Kidney (tissue), 14 donors: ENCODE results near the gene ANKLE2. TPM values are rescaled to one million over a fixed set of nuclear protein-coding genes. Genes with fewer than 3 reads are reported as not detected.

ENCODE experiments used
- DNase-seq, 5 donors: peaks; one replicate each; pipeline ENCODE4 v3.0.0-alpha.2; 2013 to 2020
- FAIRE-seq: peaks from 2 replicates; lab custom pipeline; 2012; peaks lifted over from hg19 to GRCh38; lab: Jason Lieb, UNC
- H3K27ac ChIP-seq, 2 donors: one replicate each; pipeline ENCODE4 v1.7.0; 2013; ENCODE audit warnings: low read depth in 2 of 2, low read length in 2 of 2, inconsistent platforms in 1 of 2
- H3K27me3 ChIP-seq: one replicate; pipeline ENCODE4 v1.7.1; 2013; ENCODE audit warnings: low read length, inconsistent platforms; ENCODE audit not compliant: control insufficient read depth, insufficient read depth
- H3K36me3 ChIP-seq, 3 donors: one replicate each; pipeline versions ENCODE4 v1.7.0 to v1.7.1; 2013; ENCODE audit warnings: low read length in 3 of 3, control low read depth in 1 of 3, inconsistent platforms in 1 of 3; ENCODE audit not compliant: insufficient read depth in 3 of 3, control insufficient read depth in 2 of 3
- H3K4me1 ChIP-seq, 3 donors: one replicate each; pipeline versions ENCODE4 v1.7.0 to v1.7.1; 2013; ENCODE audit warnings: low read length in 3 of 3, inconsistent platforms in 1 of 3, low read depth in 1 of 3; ENCODE audit not compliant: control insufficient read depth in 2 of 3, insufficient read depth in 2 of 3
- H3K4me3 ChIP-seq, 3 donors: one replicate each; pipeline versions ENCODE4 v1.7.0 to v1.8.1; 2013; ENCODE audit warnings: low read length in 3 of 3, control low read depth in 1 of 3, inconsistent platforms in 1 of 3
- H3K9ac ChIP-seq, 3 donors: one replicate each; pipeline versions ENCODE4 v1.7.0 to v1.7.1; 2013; ENCODE audit warnings: low read length in 3 of 3, control low read depth in 1 of 3, inconsistent platforms in 1 of 3
- H3K9me3 ChIP-seq, 3 donors: one replicate each; pipeline versions ENCODE4 v1.7.0 to v1.7.1; 2013; ENCODE audit warnings: low read length in 3 of 3, control low read depth in 1 of 3, inconsistent platforms in 1 of 3; ENCODE audit not compliant: control insufficient read depth in 2 of 3, insufficient read depth in 1 of 3
- intact Hi-C: fragments of 100-400 bp; cut with DNase I; formaldehyde crosslinking; loops from one replicate; pipeline ENCODE4 v1.11.1; 2022
- polyA plus RNA-seq: library from polyadenylated mRNA; stranded (reverse); fragments of 350-450 nt; fragmentation: Illumina TruSeq; extraction: RNeasy Lipid Tissue Mini Kit (QIAGEN cat#74804); gene quantifications from one replicate; pipeline ENCODE4 v1.2.3, GENCODE V29; 2014; ENCODE audit warnings: low read depth, low replicate concordance; ENCODE audit not compliant: insufficient read depth
- total RNA-seq: library from RNA; stranded (reverse); fragmentation: NEBNext Ultra II Directional; extraction: Animal tissue kit (Norgen Biotek cat#: 25700); gene quantifications from one replicate; pipeline ENCODE4 v1.2.1, GENCODE V29; 2021
- TF ChIP-seq, protein P1 (sequence below): IDR thresholded peaks from 3 replicates; pipeline ENCODE4 v1.5.1; 2012; ENCODE audit warnings: mild to moderate bottlenecking, moderate library complexity, borderline replicate concordance; ENCODE audit not compliant: insufficient read depth; ENCODE audit errors: extremely low read depth
- donor health status: control.
- donor health status: control.
- donor health status: control.
- donor health status: control.
- donor health status: control.
- donor health status: DM: yes; HTN: yes; CAD: no.
- donor health status: Normal renal cell carcinoma (clear cell type).

Gene ANKLE2
- total and polyA plus RNA-seq, 2 donors from 2014 or later, result 14.6 to 57.3 TPM

DNA sequence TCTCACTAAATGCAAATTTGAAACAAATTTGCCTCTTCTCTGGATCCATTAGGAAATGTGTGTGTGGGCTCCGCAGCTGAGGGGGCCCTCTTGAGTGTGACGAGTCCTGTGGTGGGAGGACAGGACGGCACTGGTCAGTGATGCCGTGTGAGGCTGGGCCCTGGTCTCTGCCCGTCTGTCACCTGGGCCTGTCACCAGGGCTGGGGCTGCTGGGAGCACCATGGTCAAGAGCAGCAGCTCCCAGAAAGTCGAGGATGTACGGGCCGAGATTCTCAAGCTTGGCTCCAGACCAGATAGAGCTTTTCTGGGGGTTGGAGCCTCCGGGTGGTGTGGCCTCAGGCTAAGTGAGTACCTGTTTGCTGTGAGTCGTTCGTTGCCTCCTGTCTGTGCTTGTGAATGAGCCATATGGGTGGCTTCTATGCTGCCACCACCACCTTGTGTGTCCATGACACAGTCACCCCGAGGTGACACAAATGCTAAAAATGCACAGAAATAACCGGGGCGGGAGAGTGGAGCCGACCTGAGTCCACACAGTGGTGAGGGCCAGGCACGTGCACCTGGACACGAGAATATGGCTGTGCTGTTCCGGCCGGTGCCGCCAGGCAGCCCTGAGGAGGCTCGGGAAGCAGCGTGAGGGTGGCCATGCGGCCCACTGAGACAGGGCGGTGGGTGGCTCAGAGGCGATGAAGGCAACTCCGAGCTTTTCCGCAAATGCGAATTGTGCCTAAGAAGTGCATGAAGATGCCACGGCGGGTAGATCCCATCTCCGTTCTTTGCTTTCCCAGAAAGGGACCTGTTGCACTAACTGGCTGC lies 42.3 kb downstream of the ANKLE2 start:
- no peak overlapping the region for H3K9ac ChIP-seq
- no peak overlapping the region for H3K27ac ChIP-seq
- FAIRE-seq, result no peak
- peaks cover 0 to 19% (median 4%) of the 10 kb centered on the region in 3 donors for H3K36me3 ChIP-seq
- H3K9me3 ChIP-seq, result no peaks in the 10 kb centered on the region
- H3K4me3 ChIP-seq, result no peak overlapping the region
- H3K4me1 ChIP-seq, result no peaks in the 10 kb centered on the region
- no peaks in the 10 kb centered on the region for H3K27me3 ChIP-seq
- DNase-seq, result no peak
- intact Hi-C loops, result no loop called here
- TF ChIP-seq, protein P1, sequence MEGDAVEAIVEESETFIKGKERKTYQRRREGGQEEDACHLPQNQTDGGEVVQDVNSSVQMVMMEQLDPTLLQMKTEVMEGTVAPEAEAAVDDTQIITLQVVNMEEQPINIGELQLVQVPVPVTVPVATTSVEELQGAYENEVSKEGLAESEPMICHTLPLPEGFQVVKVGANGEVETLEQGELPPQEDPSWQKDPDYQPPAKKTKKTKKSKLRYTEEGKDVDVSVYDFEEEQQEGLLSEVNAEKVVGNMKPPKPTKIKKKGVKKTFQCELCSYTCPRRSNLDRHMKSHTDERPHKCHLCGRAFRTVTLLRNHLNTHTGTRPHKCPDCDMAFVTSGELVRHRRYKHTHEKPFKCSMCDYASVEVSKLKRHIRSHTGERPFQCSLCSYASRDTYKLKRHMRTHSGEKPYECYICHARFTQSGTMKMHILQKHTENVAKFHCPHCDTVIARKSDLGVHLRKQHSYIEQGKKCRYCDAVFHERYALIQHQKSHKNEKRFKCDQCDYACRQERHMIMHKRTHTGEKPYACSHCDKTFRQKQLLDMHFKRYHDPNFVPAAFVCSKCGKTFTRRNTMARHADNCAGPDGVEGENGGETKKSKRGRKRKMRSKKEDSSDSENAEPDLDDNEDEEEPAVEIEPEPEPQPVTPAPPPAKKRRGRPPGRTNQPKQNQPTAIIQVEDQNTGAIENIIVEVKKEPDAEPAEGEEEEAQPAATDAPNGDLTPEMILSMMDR, result no peak

DNA sequence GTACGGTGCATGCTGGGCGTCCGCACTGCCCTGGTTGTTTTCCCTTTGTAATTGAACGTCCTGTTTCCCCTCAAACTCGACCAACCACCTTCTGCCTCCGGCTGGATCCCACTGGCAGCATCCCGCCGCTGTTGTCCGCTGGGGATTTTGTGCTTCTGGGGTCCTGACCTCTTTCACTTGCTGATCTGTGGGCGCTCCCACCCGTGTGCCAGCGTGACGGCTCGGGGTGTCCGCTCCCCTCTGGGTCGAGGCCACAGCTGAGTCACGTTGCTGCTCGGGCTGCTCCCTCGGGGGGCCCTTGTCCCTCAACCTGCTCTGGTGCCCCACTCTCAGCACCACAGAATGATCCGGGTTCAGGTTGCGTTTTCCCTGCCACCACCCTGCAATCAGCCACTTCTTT lies 43.0 kb downstream of the ANKLE2 start:
- Histone ChIP-seq H3K27me3 (no peaks in the 10 kb centered on the region), H3K27ac (no peak overlapping the region), H3K9me3 (no peaks in the 10 kb centered on the region), H3K9ac (no peak overlapping the region), H3K4me3 (no peak overlapping the region), H3K36me3 (peaks cover 0 to 12% (median 4%) of the 10 kb centered on the region in 3 donors), H3K4me1 (no peaks in the 10 kb centered on the region)
- FAIRE-seq (no peak), DNase-seq (no peak)
- TF ChIP-seq, protein P1, result no peak
- intact Hi-C loops, result no loop called here

DNA sequence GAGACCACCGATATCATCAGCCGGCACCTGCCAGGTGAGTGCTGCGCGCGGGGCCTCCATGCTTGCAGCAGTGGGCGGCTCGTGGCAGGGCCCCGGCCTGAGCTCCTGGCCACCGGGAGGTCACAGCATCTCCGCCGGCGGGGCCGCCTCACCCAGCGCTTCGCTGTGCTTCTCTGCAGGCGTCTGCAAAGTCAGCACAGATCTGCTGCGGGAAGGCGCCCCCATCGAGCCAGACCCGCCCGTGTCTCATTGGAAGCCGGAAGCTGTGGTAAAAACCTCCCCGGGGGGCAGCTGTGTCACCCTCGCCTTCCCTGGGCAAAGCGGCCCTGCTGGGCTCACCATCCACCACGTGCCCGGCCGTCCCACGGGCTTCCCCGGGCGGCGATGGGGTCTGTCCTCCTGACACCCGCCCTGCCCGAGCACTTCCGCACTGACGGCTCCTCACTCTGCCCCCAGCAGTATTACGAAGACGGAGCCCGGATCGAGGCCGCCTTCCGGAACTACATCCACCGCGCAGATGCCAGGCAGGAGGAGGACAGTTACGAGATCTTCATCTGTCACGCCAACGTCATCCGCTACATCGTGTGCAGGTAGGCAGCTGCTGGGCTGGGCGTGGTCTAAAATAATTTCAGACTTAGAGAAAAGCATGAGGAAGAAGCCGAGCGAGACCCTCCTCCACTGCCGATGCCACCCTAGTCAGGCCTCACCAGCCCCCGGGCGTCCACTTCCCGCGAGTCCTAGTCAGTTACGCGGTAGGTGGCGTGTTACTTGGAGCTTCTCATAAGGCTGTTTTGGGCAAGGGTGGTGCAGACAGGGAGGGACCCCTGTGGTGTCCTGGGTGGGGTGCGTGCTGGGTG lies 43.9 kb downstream of the ANKLE2 start:
- Histone ChIP-seq H3K9me3 (no peaks in the 10 kb centered on the region), H3K4me1 (no peaks in the 10 kb centered on the region), H3K9ac (no peak overlapping the region), H3K36me3 (peaks cover 0 to 8% (median 4%) of the 10 kb centered on the region in 3 donors), H3K27me3 (no peaks in the 10 kb centered on the region), H3K27ac (no peak overlapping the region), H3K4me3 (no peak overlapping the region)
- FAIRE-seq (no peak), DNase-seq (no peak)
- intact Hi-C loops, result no loop called here
- TF ChIP-seq, protein P1, result no peak
